ENCODE results near the gene FAM237B. TPM values are rescaled to one million over a fixed set of nuclear protein-coding genes. Genes with fewer than 3 reads are reported as not detected.

Gene FAM237B
- total RNA-seq, 2 experiments from 2014 or later = not detected

DNA sequence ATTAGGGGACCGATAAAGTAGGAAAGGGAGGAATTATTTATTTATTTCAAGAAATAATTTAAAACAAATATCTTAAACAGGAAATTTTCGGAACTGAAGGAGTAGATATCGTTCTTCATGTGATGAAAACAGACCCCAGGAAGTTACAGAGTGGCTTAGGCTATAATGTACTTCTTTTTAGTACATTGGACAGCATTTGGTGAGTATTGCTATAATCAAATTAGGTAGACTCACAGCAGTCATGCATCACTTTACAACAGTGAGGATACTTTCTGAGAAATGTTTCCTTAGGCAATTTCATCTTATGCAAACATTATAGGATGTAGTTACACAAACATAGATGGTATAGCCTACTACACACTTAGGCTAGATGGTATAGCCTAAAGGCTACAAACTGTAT, 33.0 kb downstream of the FAM237B start:
- CTCF ChIA-PET = no interaction called here
- Histone ChIP-seq H3K27me3 (ENCODE audit: control insufficient read depth in 1 of 2, insufficient read depth in 2 of 2, low read length in 2 of 2) (no peaks in the 10 kb centered on the region), H3K4me1 (ENCODE audit: insufficient read depth, low read length) (no peaks in the 10 kb centered on the region), H3K27ac (ENCODE audit: low read depth in 1 of 2, low read length in 2 of 2) (no peak overlapping the region), H3K4me3 (ENCODE audit: low read length) (no peak overlapping the region), H3K9me3 (ENCODE audit: control insufficient read depth in 1 of 2, insufficient read depth in 1 of 2, low read length in 2 of 2) (no peaks in the 10 kb centered on the region), H3K36me3 (ENCODE audit: insufficient read depth, low read length) (no peaks in the 10 kb centered on the region)
- Mint-ChIP-seq H3K36me3 (ENCODE audit: low read depth) (no peaks in the 10 kb centered on the region), H3K27me3 (peaks cover 10% of the 10 kb centered on the region), H3K4me3 (no peak overlapping the region), H3K27ac (no peak overlapping the region), H3K4me1 (ENCODE audit: low read depth) (no peaks in the 10 kb centered on the region), H3K9me3 (no peaks in the 10 kb centered on the region)
- DNase-seq (no peak), ATAC-seq (ENCODE audit: poor library complexity) (no peak)
- POLR2A ChIA-PET = no interaction called here
- TF ChIP-seq, protein P1, sequence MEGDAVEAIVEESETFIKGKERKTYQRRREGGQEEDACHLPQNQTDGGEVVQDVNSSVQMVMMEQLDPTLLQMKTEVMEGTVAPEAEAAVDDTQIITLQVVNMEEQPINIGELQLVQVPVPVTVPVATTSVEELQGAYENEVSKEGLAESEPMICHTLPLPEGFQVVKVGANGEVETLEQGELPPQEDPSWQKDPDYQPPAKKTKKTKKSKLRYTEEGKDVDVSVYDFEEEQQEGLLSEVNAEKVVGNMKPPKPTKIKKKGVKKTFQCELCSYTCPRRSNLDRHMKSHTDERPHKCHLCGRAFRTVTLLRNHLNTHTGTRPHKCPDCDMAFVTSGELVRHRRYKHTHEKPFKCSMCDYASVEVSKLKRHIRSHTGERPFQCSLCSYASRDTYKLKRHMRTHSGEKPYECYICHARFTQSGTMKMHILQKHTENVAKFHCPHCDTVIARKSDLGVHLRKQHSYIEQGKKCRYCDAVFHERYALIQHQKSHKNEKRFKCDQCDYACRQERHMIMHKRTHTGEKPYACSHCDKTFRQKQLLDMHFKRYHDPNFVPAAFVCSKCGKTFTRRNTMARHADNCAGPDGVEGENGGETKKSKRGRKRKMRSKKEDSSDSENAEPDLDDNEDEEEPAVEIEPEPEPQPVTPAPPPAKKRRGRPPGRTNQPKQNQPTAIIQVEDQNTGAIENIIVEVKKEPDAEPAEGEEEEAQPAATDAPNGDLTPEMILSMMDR (IDR thresholded peaks at IDR 0.05) = no peak
- intact Hi-C loops (cut with DNase I, micrococcal nuclease) = no loop called here

DNA sequence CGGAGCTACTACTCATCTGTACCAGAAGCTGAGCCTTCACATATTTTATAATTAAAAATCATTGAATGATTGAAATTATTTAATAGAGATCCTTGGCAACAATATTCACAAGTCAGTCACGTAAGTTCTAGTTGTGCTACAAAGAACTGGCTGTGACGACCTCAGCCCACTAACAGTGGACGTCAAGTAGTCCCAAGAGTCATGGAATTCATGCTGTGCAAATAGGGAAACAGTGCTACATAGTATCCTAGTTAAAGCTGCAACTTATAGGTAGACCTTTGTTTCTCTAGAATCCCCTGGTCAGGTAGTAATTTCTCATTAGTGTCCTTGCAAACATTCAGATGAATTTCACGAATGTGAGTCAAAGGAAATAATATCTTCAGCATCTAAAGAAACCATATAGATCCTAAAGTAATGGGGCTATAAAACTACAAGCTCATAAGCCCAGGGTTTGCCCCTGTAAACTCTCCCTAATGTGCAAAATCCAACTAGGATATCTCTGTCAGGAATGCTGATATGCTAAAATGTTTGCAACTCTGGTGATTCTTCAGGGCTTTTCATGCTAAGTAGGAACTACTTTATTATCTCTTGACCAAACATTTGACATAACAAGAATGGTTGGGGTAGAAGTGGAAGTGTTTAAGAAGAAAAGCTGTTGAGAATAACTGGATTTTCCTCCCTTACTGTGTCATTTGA, 44.9 kb downstream of the FAM237B start:
- TF ChIP-seq, protein P1 (IDR thresholded peaks at IDR 0.05) = no peak
- Histone ChIP-seq H3K4me3 (ENCODE audit: low read length) (no peak overlapping the region), H3K27ac (ENCODE audit: low read depth in 1 of 2, low read length in 2 of 2) (no peak overlapping the region), H3K27me3 (ENCODE audit: control insufficient read depth in 1 of 2, insufficient read depth in 2 of 2, low read length in 2 of 2) (no peaks in the 10 kb centered on the region), H3K4me1 (ENCODE audit: insufficient read depth, low read length) (no peaks in the 10 kb centered on the region), H3K36me3 (ENCODE audit: insufficient read depth, low read length) (no peaks in the 10 kb centered on the region), H3K9me3 (ENCODE audit: control insufficient read depth in 1 of 2, insufficient read depth in 1 of 2, low read length in 2 of 2) (no peaks in the 10 kb centered on the region)
- DNase-seq = no peak
- no peak for ATAC-seq (ENCODE audit: poor library complexity)
- intact Hi-C loops (cut with DNase I, micrococcal nuclease) = no loop called here
- no peaks in the 10 kb centered on the region for H3K4me1 Mint-ChIP-seq (ENCODE audit: low read depth)
- ChIA-PET POLR2A (no interaction called here), CTCF (no interaction called here)
- no peak overlapping the region for H3K27ac Mint-ChIP-seq
- no peak overlapping the region for H3K4me3 Mint-ChIP-seq
- H3K9me3 Mint-ChIP-seq = no peaks in the 10 kb centered on the region
- no peaks in the 10 kb centered on the region for H3K36me3 Mint-ChIP-seq (ENCODE audit: low read depth)
- H3K27me3 Mint-ChIP-seq = peaks cover 7% of the 10 kb centered on the region

DNA sequence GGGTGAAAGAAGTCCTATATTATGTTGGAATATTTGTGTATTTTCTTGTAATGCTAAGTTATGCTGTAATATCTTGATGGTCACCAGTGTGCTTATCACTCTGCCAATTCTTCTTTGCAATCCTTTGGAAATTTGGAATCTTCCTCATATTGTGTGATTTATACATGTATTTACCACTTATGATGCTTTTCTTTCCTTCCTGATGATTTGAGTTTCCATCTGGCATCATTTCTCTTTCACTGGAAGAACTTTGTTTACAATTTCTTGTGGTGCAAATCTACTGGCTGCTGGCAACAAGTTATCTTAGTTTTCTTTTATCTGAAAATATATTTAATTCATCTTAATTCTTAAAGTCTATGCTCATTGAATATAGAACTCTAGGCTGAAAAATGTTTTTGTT, 46.9 kb downstream of the FAM237B start:
- H3K36me3 Mint-ChIP-seq (ENCODE audit: low read depth) = no peaks in the 10 kb centered on the region
- TF ChIP-seq, protein P1 (IDR thresholded peaks at IDR 0.05) = no peak
- Histone ChIP-seq H3K4me1 (ENCODE audit: insufficient read depth, low read length) (no peaks in the 10 kb centered on the region), H3K9me3 (ENCODE audit: control insufficient read depth in 1 of 2, insufficient read depth in 1 of 2, low read length in 2 of 2) (no peaks in the 10 kb centered on the region), H3K27me3 (ENCODE audit: control insufficient read depth in 1 of 2, insufficient read depth in 2 of 2, low read length in 2 of 2) (no peaks in the 10 kb centered on the region), H3K4me3 (ENCODE audit: low read length) (no peak overlapping the region), H3K27ac (ENCODE audit: low read depth in 1 of 2, low read length in 2 of 2) (no peak overlapping the region), H3K36me3 (ENCODE audit: insufficient read depth, low read length) (no peaks in the 10 kb centered on the region)
- no peak overlapping the region for H3K27ac Mint-ChIP-seq
- H3K27me3 Mint-ChIP-seq = no peaks in the 10 kb centered on the region
- no peak for ATAC-seq (ENCODE audit: poor library complexity)
- DNase-seq = no peak
- no peaks in the 10 kb centered on the region for H3K4me1 Mint-ChIP-seq (ENCODE audit: low read depth)
- no peaks in the 10 kb centered on the region for H3K9me3 Mint-ChIP-seq
- no peak overlapping the region for H3K4me3 Mint-ChIP-seq
- intact Hi-C loops (cut with DNase I, micrococcal nuclease) = no loop called here
- CTCF ChIA-PET = interaction anchor here (1.0 kb wide), 1 partner anchor 24 kb away, joined by 3 read pairs; no protein-coding TSS in a partner anchor
- POLR2A ChIA-PET = no interaction called here

Measured in CD4-positive, alpha-beta T cell (primary cell).